K562 (cell line): ENCODE measurements around the gene SVEP1. TPM values are rescaled to one million over a fixed set of nuclear protein-coding genes. Genes with fewer than 3 reads are reported as not detected.

Experiments used
- ATAC-seq: fragments of 200-7000 bp; cut with Tn5 transposase; 3 replicates; pipeline ENCODE4 v1.9.1; 2020; ENCODE audit warnings: moderate library complexity
- BruUV-seq: library from RNA; stranded (reverse); fragments of 400-500 nt; replicated peaks from 2 replicates; lab custom pipeline; 2021; lab: Mats Ljungman, UMichigan
- CTCF ChIA-PET: fragments of 300-600 bp; formaldehyde crosslinking; extraction: SDS; loops from one replicate; lab custom pipeline; 2021; ENCODE audit warnings: low intra/inter-chr PET ratio; lab: Yijun Ruan, JAX
- POLR2A ChIA-PET: fragments of 300-600, 350-650 bp; sonication (Branson Sonifier 250); formaldehyde crosslinking; extraction: SDS; loops from one replicate; lab custom pipeline; 2021; ENCODE audit warnings: antibody characterized with exemption, inconsistent platforms; lab: Yijun Ruan, JAX
- DNase-seq, 4 experiments: peaks; one replicate each; pipeline versions ENCODE4 v3.0.0 to v3.0.0-alpha.2; 2011 to 2018; ENCODE audit warnings: low spot score in 3 of 4, mixed read lengths in 3 of 4; ENCODE audit errors: extremely low read depth in 1 of 4
- FAIRE-seq: peaks from 2 replicates; lab custom pipeline; 2011; peaks lifted over from hg19 to GRCh38; lab: Jason Lieb, UNC
- H2AFZ ChIP-seq: 2 replicates; pipeline ENCODE4 v1.6.0; 2011; ENCODE audit warnings: low read depth, low read length, control low read depth, inconsistent platforms
- H3K27ac ChIP-seq: fragments of 200-600 bp; 3 replicates; pipeline ENCODE4 v1.8.0; 2011; ENCODE audit warnings: low read depth, mild to moderate bottlenecking, control low read depth, inconsistent platforms, low read length, moderate library complexity, mixed read lengths; ENCODE audit errors: extremely low read depth
- H3K27me3 ChIP-seq, 2 experiments: fragments of 300-600 bp in 1 of 2; 2 replicates in 1 of 2; 3 replicates in 1 of 2; pipeline versions ENCODE4 v1.6.0 to v1.8.0; 2011; ENCODE audit warnings: inconsistent platforms in 2 of 2, low read length in 2 of 2, mild to moderate bottlenecking in 1 of 2, mixed read lengths in 1 of 2, moderate library complexity in 1 of 2; ENCODE audit not compliant: control insufficient read depth in 2 of 2, insufficient read depth in 2 of 2
- H3K36me3 ChIP-seq: fragments of 300-600 bp; 3 replicates; pipeline ENCODE4 v1.8.0; 2011; ENCODE audit warnings: mild to moderate bottlenecking, low read length, inconsistent platforms; ENCODE audit not compliant: control insufficient read depth, insufficient read depth
- H3K4me1 ChIP-seq, 2 experiments: fragments of 200-600 bp in 1 of 2; replicated peaks in 1 of 2; 2 replicates in 1 of 2; 3 replicates in 1 of 2; pipeline versions ENCODE4 v1.5.1 to v1.8.0; 2011; ENCODE audit warnings: inconsistent platforms in 2 of 2, low read length in 2 of 2, mild to moderate bottlenecking in 1 of 2, mixed read lengths in 1 of 2, moderate library complexity in 1 of 2; ENCODE audit not compliant: control insufficient read depth in 2 of 2, insufficient read depth in 2 of 2
- H3K4me2 ChIP-seq: 2 replicates; pipeline ENCODE4 v1.6.1; 2011; ENCODE audit warnings: low read length, control low read depth, inconsistent platforms, mixed read lengths; ENCODE audit not compliant: insufficient read depth
- H3K4me3 ChIP-seq: fragments of 200-600 bp; sonication (generic), shearing (Covaris generic); 2 replicates; pipeline ENCODE4 v1.5.1; 2016; ENCODE audit warnings: control low read depth, inconsistent platforms
- H3K79me2 ChIP-seq: fragments of 200-600 bp; 3 replicates; pipeline ENCODE4 v1.8.0; 2011; ENCODE audit warnings: low read length, inconsistent platforms; ENCODE audit not compliant: control insufficient read depth, insufficient read depth
- H3K9ac ChIP-seq, 2 experiments: 2 replicates each; pipeline versions ENCODE4 v1.6.0 to v1.6.1; 2011; ENCODE audit warnings: low read depth in 2 of 2, low read length in 2 of 2, control low read depth in 1 of 2, inconsistent platforms in 1 of 2, mild to moderate bottlenecking in 1 of 2, mixed read lengths in 1 of 2; ENCODE audit not compliant: insufficient read depth in 1 of 2
- H3K9me1 ChIP-seq: one replicate; pipeline ENCODE4 v1.6.0; 2011; ENCODE audit warnings: inconsistent platforms, mild to moderate bottlenecking, low read length, moderate library complexity; ENCODE audit not compliant: control insufficient read depth, insufficient read depth
- H3K9me3 ChIP-seq: replicated peaks from 2 replicates; pipeline ENCODE4 v1.5.1; 2011; ENCODE audit warnings: low read depth, low read length, inconsistent platforms; ENCODE audit not compliant: control insufficient read depth, insufficient read depth
- H4K20me1 ChIP-seq: replicated peaks from 2 replicates; pipeline ENCODE4 v1.6.1; 2011; ENCODE audit warnings: low read length, inconsistent platforms, mixed read lengths; ENCODE audit not compliant: control insufficient read depth, insufficient read depth
- ERF ChIP-seq: fragments of 450-650 bp; formaldehyde crosslinking; IDR thresholded peaks from 2 replicates; pipeline ENCODE4 v1.4.0; 2020; ENCODE audit warnings: mild to moderate bottlenecking, mixed read lengths
- ETV1 ChIP-seq: fragments of 450-650 bp; conservative IDR thresholded peaks from 2 replicates; pipeline ENCODE4 v1.6.1; 2016; ENCODE audit warnings: missing genetic modification characterization, control low read depth, low read depth, missing compliant biosample characterization
- HNRNPH1 ChIP-seq: fragments of 200-400 bp; formaldehyde crosslinking; optimal IDR thresholded peaks from 2 replicates; pipeline ENCODE3; 2017; ENCODE audit warnings: low read depth, mild to moderate bottlenecking, low read length, moderate library complexity
- NFE2L1 ChIP-seq: fragments of 450-650 bp; IDR thresholded peaks from 2 replicates; pipeline ENCODE4 v1.6.1; 2016; ENCODE audit warnings: missing genetic modification characterization, low read depth, mild to moderate bottlenecking, missing compliant biosample characterization, moderate library complexity, borderline replicate concordance
- NFXL1 ChIP-seq: fragments of 450-650 bp; formaldehyde crosslinking; IDR thresholded peaks from 2 replicates; pipeline ENCODE4 v1.4.0; 2021; ENCODE audit warnings: mild to moderate bottlenecking
- PPARD ChIP-seq: fragments of 250-450 bp; sonication (Bioruptor Pico); IDR thresholded peaks from 2 replicates; pipeline ENCODE4 v1.8.0; 2022; ENCODE audit warnings: inconsistent platforms, mild to moderate bottlenecking, moderate library complexity
- RCOR1 ChIP-seq, 2 experiments: IDR thresholded peaks; 2 replicates each; pipeline ENCODE4 v1.6.1; 2012; ENCODE audit warnings: low read depth in 2 of 2, low read length in 2 of 2, borderline replicate concordance in 1 of 2, improper control_type of control experiment in 1 of 2
- ZNF41 ChIP-seq: fragments of 250-450 bp; sonication (Bioruptor Pico); conservative IDR thresholded peaks from 2 replicates; pipeline ENCODE4 v1.4.0; 2020; ENCODE audit warnings: mild to moderate bottlenecking
- WGBS: fragments of 100-300 bp; shearing (Covaris generic); methylation state at CpG from one replicate; pipeline ENCODE4 v1.1.6; 2016; ENCODE audit warnings: low coverage, mixed read lengths; ENCODE audit not compliant: insufficient coverage; ENCODE audit errors: missing lambda C conversion rate; 5-methylcytosine and 5-hydroxymethylcytosine counted together
- in situ Hi-C: fragments of 300-500 bp; cut with MboI; formaldehyde crosslinking; loops from 4 replicates; pipeline ENCODE4 v1.15.0; 2018; ENCODE audit warnings: inconsistent platforms, mixed read lengths
- intact Hi-C: fragments of 100-400 bp; cut with micrococcal nuclease; formaldehyde crosslinking; loops from 2 replicates; pipeline ENCODE4 v1.14.2; 2022
- polyA plus RNA-seq, 8 experiments: library from polyadenylated mRNA; depleted of rRNA in 4 of 8; stranded (reverse) in 5 of 8; unstranded in 3 of 8; fragments of >200 nt; fragmentation: Nextera tagmentation in 2 of 8; fragmentation: Illumina TruSeq in 1 of 8; extraction: Ambion mirVana in 2 of 8; extraction: Trizol in 1 of 8; gene quantifications; 2 replicates each; pipeline versions ENCODE4 v1.2.1 to v1.2.3, GENCODE V29; 2011 to 2014; ENCODE audit warnings: inconsistent platforms in 1 of 8, missing spikeins in 1 of 8
- total RNA-seq, 7 experiments: library from RNA; depleted of rRNA in 6 of 7; stranded (reverse); fragments of >200 nt in 6 of 7; fragmentation: Illumina TruSeq in 2 of 7; extraction: Trizol in 2 of 7; gene quantifications; 2 replicates each; pipeline versions ENCODE4 v1.2.1 to v1.2.3, GENCODE V29; 2011 to 2021; ENCODE audit warnings: low replicate concordance in 1 of 7
- TF ChIP-seq, protein P1 (sequence below), 3 experiments: fragments of 200-800 bp in 1 of 3; sonication (Bioruptor generic) in 1 of 3; sonication (generic) in 1 of 3; formaldehyde crosslinking in 1 of 3; IDR thresholded peaks; 2 replicates each; pipeline versions ENCODE4 v1.6.1 to v1.8.0; 2016 to 2022; ENCODE audit warnings: mild to moderate bottlenecking in 2 of 3, missing compliant biosample characterization in 2 of 3, missing genetic modification characterization in 2 of 3, missing genetic modification reagents in 1 of 3
- TF ChIP-seq, protein P2 (sequence below): fragments of 450-650 bp; formaldehyde crosslinking; IDR thresholded peaks from 2 replicates; pipeline ENCODE4 v1.4.0; 2022; ENCODE audit warnings: missing genetic modification characterization
- TF ChIP-seq, protein P3 (sequence below): fragments of 250-450 bp; sonication (Bioruptor Pico); IDR thresholded peaks from 2 replicates; pipeline ENCODE4 v1.4.0; 2020; ENCODE audit warnings: mild to moderate bottlenecking, moderate library complexity
- TF ChIP-seq, protein P4 (sequence below): fragments of 450-650 bp; formaldehyde crosslinking; IDR thresholded peaks from 2 replicates; pipeline ENCODE4 v1.4.0; 2020; ENCODE audit warnings: mild to moderate bottlenecking, moderate library complexity
- TF ChIP-seq, protein P5 (sequence below): fragments of 450-650 bp; IDR thresholded peaks from 2 replicates; pipeline ENCODE4 v1.6.1; 2016; ENCODE audit warnings: low read depth, mild to moderate bottlenecking, moderate library complexity
- TF ChIP-seq, protein P6 (sequence below): fragments of 250-450 bp; sonication (Bioruptor Pico); IDR thresholded peaks from 2 replicates; pipeline ENCODE4 v1.4.0; 2020

SVEP1 gene
- total and polyA plus RNA-seq, 9 of the 15 experiments (the other 6 are each of a cell fraction or from before 2014, with no cell fraction given) = 0.20 to 0.84 (median 0.43) TPM

DNA sequence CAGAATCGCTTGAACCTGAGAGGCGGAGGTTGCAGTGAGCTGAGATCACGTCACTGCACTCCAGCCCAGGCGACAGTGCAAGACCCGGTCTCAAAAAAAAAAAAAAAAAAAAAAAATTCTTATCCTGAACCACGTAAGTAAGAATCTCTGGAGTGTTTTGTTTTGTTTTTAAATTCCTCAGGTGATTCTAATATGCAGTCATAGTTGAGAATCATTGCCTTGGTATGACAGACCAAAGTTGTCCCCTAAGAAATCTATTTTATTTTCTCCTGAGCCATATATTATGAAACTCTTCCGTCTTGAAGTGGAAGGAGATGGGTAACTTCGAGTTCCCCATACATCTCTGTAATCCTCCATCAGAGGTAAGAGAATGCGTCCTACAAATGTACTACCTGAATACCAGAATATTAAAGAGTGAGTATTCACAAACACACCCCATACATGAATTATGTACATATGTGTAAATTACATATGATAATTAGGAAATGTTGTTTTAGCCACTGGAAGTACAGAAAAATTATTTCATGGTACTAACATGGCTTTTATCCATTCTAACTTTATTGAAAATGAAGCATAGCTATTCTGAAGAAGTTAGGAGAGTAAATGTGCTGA is 26.7 kb upstream of the SVEP1 start:
- intact Hi-C loops = no loop called here
- no peaks in the 10 kb centered on the region for H3K79me2 ChIP-seq
- in situ Hi-C loops = no loop called here
- no peak overlapping the region for H3K4me3 ChIP-seq
- H3K27me3 ChIP-seq = no peaks in the 10 kb centered on the region
- no peak overlapping the region for H3K4me2 ChIP-seq
- no peaks in the 10 kb centered on the region for H3K9me1 ChIP-seq
- no peak for DNase-seq
- H4K20me1 ChIP-seq = no peaks in the 10 kb centered on the region
- H3K9me3 ChIP-seq = no peaks in the 10 kb centered on the region
- ChIA-PET POLR2A (no interaction called here), CTCF (no interaction called here)
- no peak overlapping the region for H3K9ac ChIP-seq
- 1% methylated on average over 5 of the region's 9 CpGs for WGBS
- no peak overlapping the region for H2AFZ ChIP-seq
- no peak for FAIRE-seq
- no peaks in the 10 kb centered on the region for H3K36me3 ChIP-seq
- H3K27ac ChIP-seq = no peak overlapping the region
- BruUV-seq = no TSS peak
- H3K4me1 ChIP-seq = no peaks in the 10 kb centered on the region
- ATAC-seq = no peak
- TF ChIP-seq, protein P1, sequence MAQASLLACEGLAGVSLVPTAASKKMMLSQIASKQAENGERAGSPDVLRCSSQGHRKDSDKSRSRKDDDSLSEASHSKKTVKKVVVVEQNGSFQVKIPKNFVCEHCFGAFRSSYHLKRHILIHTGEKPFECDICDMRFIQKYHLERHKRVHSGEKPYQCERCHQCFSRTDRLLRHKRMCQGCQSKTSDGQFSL (CRISPR knock-in tag; IDR thresholded peaks at IDR 0.05) = no peak
- TF ChIP-seq, protein P1 (tag; IDR thresholded peaks at IDR 0.05) = no peak
- TF ChIP-seq ZNF41 (CRISPR knock-in tag) (no peak), RCOR1 (IDR thresholded peaks at IDR 0.05; ENCODE audit: borderline replicate concordance in 1 of 2, low read depth in 2 of 2, low read length in 2 of 2) (no peak), ETV1 (tag) (no peak), PPARD (CRISPR knock-in tag) (no peak), NFXL1 (no peak), NFE2L1 (no peak), ERF (CRISPR knock-in tag) (no peak), HNRNPH1 (no peak)
- TF ChIP-seq, protein P2, sequence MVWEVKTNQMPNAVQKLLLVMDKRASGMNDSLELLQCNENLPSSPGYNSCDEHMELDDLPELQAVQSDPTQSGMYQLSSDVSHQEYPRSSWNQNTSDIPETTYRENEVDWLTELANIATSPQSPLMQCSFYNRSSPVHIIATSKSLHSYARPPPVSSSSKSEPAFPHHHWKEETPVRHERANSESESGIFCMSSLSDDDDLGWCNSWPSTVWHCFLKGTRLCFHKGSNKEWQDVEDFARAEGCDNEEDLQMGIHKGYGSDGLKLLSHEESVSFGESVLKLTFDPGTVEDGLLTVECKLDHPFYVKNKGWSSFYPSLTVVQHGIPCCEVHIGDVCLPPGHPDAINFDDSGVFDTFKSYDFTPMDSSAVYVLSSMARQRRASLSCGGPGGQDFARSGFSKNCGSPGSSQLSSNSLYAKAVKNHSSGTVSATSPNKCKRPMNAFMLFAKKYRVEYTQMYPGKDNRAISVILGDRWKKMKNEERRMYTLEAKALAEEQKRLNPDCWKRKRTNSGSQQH = no peak
- TF ChIP-seq, protein P3, sequence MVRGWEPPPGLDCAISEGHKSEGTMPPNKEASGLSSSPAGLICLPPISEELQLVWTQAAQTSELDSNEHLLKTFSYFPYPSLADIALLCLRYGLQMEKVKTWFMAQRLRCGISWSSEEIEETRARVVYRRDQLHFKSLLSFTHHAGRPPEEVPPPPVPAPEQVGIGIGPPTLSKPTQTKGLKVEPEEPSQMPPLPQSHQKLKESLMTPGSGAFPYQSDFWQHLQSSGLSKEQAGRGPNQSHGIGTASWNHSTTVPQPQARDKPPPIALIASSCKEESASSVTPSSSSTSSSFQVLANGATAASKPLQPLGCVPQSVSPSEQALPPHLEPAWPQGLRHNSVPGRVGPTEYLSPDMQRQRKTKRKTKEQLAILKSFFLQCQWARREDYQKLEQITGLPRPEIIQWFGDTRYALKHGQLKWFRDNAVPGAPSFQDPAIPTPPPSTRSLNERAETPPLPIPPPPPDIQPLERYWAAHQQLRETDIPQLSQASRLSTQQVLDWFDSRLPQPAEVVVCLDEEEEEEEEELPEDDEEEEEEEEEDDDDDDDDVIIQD = no peak
- TF ChIP-seq, protein P4, sequence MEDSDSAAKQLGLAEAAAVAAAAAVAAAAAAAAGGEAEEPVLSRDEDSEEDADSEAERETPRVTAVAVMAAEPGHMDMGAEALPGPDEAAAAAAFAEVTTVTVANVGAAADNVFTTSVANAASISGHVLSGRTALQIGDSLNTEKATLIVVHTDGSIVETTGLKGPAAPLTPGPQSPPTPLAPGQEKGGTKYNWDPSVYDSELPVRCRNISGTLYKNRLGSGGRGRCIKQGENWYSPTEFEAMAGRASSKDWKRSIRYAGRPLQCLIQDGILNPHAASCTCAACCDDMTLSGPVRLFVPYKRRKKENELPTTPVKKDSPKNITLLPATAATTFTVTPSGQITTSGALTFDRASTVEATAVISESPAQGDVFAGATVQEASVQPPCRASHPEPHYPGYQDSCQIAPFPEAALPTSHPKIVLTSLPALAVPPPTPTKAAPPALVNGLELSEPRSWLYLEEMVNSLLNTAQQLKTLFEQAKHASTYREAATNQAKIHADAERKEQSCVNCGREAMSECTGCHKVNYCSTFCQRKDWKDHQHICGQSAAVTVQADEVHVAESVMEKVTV = no peak
- TF ChIP-seq, protein P5, sequence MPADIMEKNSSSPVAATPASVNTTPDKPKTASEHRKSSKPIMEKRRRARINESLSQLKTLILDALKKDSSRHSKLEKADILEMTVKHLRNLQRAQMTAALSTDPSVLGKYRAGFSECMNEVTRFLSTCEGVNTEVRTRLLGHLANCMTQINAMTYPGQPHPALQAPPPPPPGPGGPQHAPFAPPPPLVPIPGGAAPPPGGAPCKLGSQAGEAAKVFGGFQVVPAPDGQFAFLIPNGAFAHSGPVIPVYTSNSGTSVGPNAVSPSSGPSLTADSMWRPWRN = no peak
- TF ChIP-seq, protein P6, sequence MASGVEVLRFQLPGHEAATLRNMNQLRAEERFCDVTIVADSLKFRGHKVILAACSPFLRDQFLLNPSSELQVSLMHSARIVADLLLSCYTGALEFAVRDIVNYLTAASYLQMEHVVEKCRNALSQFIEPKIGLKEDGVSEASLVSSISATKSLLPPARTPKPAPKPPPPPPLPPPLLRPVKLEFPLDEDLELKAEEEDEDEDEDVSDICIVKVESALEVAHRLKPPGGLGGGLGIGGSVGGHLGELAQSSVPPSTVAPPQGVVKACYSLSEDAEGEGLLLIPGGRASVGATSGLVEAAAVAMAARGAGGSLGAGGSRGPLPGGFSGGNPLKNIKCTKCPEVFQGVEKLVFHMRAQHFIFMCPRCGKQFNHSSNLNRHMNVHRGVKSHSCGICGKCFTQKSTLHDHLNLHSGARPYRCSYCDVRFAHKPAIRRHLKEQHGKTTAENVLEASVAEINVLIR = no peak
